GM12874 (cell line): ENCODE measurements around the gene ARAP1.

Experiments used
- TF ChIP-seq, protein P1 (sequence below): IDR thresholded peaks from 2 replicates; pipeline ENCODE4 v1.5.1; 2011; ENCODE audit warnings: low read depth, mild to moderate bottlenecking, control low read depth, low read length, moderate library complexity; ENCODE audit not compliant: insufficient read depth

Gene ARAP1

DNA sequence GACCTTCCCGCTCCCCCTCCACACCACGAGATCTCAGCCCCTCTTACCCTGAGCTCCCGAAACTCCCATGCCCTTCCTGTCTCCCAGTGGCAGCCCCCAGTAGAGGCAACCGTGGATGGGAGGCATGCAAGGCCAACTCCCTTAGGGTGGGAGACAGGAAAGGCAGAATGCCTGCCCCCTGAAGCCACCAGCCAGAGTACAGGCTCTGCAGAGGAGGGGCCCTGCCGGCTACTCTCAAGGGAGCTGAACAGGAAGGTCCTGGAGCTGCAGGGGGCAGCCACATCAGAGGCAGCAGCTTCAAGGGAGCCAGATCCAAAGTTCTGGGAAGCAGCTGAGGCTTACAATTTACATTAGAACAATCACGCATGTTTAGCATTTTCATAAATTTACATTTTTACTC lies 116.3 kb downstream of the ARAP1 start:
- TF ChIP-seq, protein P1, sequence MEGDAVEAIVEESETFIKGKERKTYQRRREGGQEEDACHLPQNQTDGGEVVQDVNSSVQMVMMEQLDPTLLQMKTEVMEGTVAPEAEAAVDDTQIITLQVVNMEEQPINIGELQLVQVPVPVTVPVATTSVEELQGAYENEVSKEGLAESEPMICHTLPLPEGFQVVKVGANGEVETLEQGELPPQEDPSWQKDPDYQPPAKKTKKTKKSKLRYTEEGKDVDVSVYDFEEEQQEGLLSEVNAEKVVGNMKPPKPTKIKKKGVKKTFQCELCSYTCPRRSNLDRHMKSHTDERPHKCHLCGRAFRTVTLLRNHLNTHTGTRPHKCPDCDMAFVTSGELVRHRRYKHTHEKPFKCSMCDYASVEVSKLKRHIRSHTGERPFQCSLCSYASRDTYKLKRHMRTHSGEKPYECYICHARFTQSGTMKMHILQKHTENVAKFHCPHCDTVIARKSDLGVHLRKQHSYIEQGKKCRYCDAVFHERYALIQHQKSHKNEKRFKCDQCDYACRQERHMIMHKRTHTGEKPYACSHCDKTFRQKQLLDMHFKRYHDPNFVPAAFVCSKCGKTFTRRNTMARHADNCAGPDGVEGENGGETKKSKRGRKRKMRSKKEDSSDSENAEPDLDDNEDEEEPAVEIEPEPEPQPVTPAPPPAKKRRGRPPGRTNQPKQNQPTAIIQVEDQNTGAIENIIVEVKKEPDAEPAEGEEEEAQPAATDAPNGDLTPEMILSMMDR, result no peak

DNA sequence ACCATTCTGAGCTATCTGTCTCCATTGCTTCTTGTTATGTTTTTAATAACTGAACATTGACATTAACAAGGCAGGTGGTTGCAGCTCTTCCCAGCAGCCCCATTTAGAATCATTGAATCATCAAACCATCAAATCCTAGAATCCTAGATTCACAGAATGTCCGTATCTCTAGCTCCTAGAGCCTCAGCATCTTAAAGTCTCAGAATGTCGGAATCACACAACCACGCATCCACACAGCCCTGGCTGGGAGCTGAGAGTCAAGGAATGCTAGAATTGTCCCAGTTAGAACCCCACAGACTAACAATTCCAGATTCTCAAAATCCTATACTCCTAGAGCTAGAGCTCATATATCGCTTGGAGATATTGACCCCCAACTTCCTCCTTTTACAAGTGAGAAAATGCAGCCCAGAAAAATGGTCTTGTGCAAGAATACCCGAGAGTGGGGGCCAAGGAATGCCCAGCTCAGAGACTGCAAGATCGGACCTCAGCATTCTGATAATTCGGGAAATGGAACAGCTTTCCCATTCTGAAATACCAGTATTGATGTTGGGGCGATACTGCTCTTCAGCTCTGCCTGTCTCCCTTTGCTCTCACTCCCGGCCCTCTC lies 116.8 kb downstream of the ARAP1 start:
- TF ChIP-seq, protein P1, result no peak
